Heart left ventricle (tissue), 16 donors: ENCODE measurements around the gene WFS1. TPM values are rescaled to one million over a fixed set of nuclear protein-coding genes. Genes with fewer than 3 reads are reported as not detected.

Source experiments
- ATAC-seq, 4 donors: fragments of 200-7000 bp; cut with Tn5 transposase; one replicate each; pipeline ENCODE4 v1.9.1; 2020 to 2022; ENCODE audit warnings: moderate library complexity in 4 of 4, mild to moderate bottlenecking in 3 of 4, moderate number of reproducible peaks in 1 of 4
- DNase-seq, 5 donors: peaks; one replicate each; pipeline ENCODE4 v3.0.0-alpha.2; 2020
- H3K27ac ChIP-seq, 12 donors: fragments of 200-600 bp; sonication (generic) in 4 of 12; one replicate each; pipeline versions ENCODE4 v1.5.0 to v1.8.0; 2016 to 2022; ENCODE audit warnings: mild to moderate bottlenecking in 2 of 12
- H3K27me3 ChIP-seq, 9 donors: fragments of 200-600 bp; sonication (generic) in 2 of 9; one replicate each; pipeline versions ENCODE4 v1.5.1 to v1.8.0; 2016 to 2022; ENCODE audit warnings: mild to moderate bottlenecking in 3 of 9
- H3K36me3 ChIP-seq, 9 donors: fragments of 200-600 bp; sonication (generic) in 2 of 9; one replicate each; pipeline versions ENCODE4 v1.5.0 to v1.8.0; 2018 to 2022; ENCODE audit warnings: mild to moderate bottlenecking in 2 of 9
- H3K4me1 ChIP-seq, 12 donors: fragments of 200-600 bp; sonication (generic) in 4 of 12; one replicate each; pipeline versions ENCODE4 v1.5.0 to v1.8.0; 2016 to 2022; ENCODE audit warnings: mild to moderate bottlenecking in 3 of 12
- H3K4me3 ChIP-seq, 12 donors: fragments of 200-600 bp; sonication (generic) in 4 of 12; one replicate each; pipeline versions ENCODE4 v1.5.0 to v1.8.0; 2017 to 2022; ENCODE audit warnings: mild to moderate bottlenecking in 9 of 12, moderate library complexity in 4 of 12
- H3K9me3 ChIP-seq, 12 donors: fragments of 200-600 bp; sonication (generic) in 4 of 12; one replicate each; pipeline versions ENCODE4 v1.5.0 to v1.8.0; 2016 to 2022; ENCODE audit warnings: mild to moderate bottlenecking in 1 of 12
- POLR2A ChIP-seq, 2 donors: fragments of 450-650 bp; IDR thresholded peaks; one replicate each; pipeline ENCODE4 v1.6.1; 2017; ENCODE audit warnings: antibody characterized with exemption in 2 of 2, mild to moderate bottlenecking in 2 of 2, moderate library complexity in 2 of 2
- WGBS, 4 donors: extraction: QIAGEN DNeasy Blood & Tissue Kit in 2 of 4; methylation state at CpG; one replicate each; pipeline versions ENCODE4 v1.1.5 to v1.1.7; 2013 to 2018; 5-methylcytosine and 5-hydroxymethylcytosine counted together
- intact Hi-C, 10 donors: fragments of 100-400 bp; cut with DNase I; formaldehyde crosslinking; loops; one replicate each; pipeline versions ENCODE4 v1.11.1 to v1.14.2; 2022
- polyA plus RNA-seq, 2 donors: library from polyadenylated mRNA; stranded (reverse); fragments of 200-250 nt; gene quantifications; one replicate each; pipeline ENCODE4 v1.2.3, GENCODE V29; 2013
- total RNA-seq, 9 donors: library from RNA; depleted of rRNA in 2 of 9; stranded (reverse); fragments of >200 nt in 2 of 9; fragmentation: NEBNext Ultra II Directional in 3 of 9; extraction: Animal tissue kit (Norgen Biotek cat#: 25700) in 3 of 9; gene quantifications; one replicate each; pipeline versions ENCODE4 v1.1.0 to v1.2.4, GENCODE V29; 2016 to 2023
- TF ChIP-seq, protein P1 (sequence below), 12 donors: fragments of 200-600 bp; sonication (generic) in 4 of 12; IDR thresholded peaks; one replicate each; pipeline versions ENCODE4 v1.5.0 to v1.8.0; 2018 to 2022; ENCODE audit warnings: antibody characterized with exemption in 12 of 12, mild to moderate bottlenecking in 5 of 12
- donor health status: ischemic (EF 13 %, LVEDD 7.1; RV severe dilation, severe dysfunction).
- donor health status: healthy with polysubstance abuse.
- donor health status: DM: no; HTN: yes; CAD: no.
- donor health status: DM: no; HTN: no; CAD: no.
- donor health status: ischemic (EF 25% LVEDD 6.9; RV normal size, moderate dysfunction).
- donor health status: ischemic (EF 25% LVEDD 5.7; RV mildly dilated, moderate dysfunction).
- donor health status: healthy.
- donor health status: DM: yes; HTN: yes; CAD: no.
- donor health status: ischemic (EF 35%, LVEDD 5.7; RV mildly dilated, moderate dysfunction).
- donor health status: nonischemic (EF 11% LVEDD 7.7; RV severe dilation, severe dysfunction).
- donor health status: DM: yes; HTN: yes; CAD: no.
- donor health status: PGD.
- donor health status: ischemic (EF 29% LVEDD 5.4; RV normal size, mild dysfunction).
- donor health status: nonischemic (EF 23%, LVEDD 6.1; RV moderate dilation, normal function).

The WFS1 gene
- total and polyA plus RNA-seq, 11 donors: 44.8 to 202 (median 73.2) TPM

- Histone ChIP-seq H3K27me3 (no peaks in the 10 kb centered on the region), H3K4me1 (peaks cover 12 to 81% (median 64%) of the 10 kb centered on the region in 12 donors), H3K4me3 (no peak overlapping the region), H3K27ac (peak overlapping the region in 4 of 12 donors; percentile 9 to 88 (median 76)), H3K36me3 (peaks cover 0 to 30% (median 6%) of the 10 kb centered on the region in 9 donors), H3K9me3 (no peaks in the 10 kb centered on the region)
- ATAC-seq (no peak), DNase-seq (peak in 2 of 5 donors; percentile 27 to 47)
- 84 to 91% (median 88%) methylated on average over 12 to 16 of the region's 16 CpGs for WGBS, 4 donors
- TF ChIP-seq, protein P1, sequence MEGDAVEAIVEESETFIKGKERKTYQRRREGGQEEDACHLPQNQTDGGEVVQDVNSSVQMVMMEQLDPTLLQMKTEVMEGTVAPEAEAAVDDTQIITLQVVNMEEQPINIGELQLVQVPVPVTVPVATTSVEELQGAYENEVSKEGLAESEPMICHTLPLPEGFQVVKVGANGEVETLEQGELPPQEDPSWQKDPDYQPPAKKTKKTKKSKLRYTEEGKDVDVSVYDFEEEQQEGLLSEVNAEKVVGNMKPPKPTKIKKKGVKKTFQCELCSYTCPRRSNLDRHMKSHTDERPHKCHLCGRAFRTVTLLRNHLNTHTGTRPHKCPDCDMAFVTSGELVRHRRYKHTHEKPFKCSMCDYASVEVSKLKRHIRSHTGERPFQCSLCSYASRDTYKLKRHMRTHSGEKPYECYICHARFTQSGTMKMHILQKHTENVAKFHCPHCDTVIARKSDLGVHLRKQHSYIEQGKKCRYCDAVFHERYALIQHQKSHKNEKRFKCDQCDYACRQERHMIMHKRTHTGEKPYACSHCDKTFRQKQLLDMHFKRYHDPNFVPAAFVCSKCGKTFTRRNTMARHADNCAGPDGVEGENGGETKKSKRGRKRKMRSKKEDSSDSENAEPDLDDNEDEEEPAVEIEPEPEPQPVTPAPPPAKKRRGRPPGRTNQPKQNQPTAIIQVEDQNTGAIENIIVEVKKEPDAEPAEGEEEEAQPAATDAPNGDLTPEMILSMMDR (IDR thresholded peaks at IDR 0.05): no peak
- TF ChIP-seq POLR2A (IDR thresholded peaks at IDR 0.05): no peak
- intact Hi-C loops: no loop called here
Observed at GRCh38 chr4:6280365-6280996, 10.8 kb downstream of the WFS1 start.

DNA sequence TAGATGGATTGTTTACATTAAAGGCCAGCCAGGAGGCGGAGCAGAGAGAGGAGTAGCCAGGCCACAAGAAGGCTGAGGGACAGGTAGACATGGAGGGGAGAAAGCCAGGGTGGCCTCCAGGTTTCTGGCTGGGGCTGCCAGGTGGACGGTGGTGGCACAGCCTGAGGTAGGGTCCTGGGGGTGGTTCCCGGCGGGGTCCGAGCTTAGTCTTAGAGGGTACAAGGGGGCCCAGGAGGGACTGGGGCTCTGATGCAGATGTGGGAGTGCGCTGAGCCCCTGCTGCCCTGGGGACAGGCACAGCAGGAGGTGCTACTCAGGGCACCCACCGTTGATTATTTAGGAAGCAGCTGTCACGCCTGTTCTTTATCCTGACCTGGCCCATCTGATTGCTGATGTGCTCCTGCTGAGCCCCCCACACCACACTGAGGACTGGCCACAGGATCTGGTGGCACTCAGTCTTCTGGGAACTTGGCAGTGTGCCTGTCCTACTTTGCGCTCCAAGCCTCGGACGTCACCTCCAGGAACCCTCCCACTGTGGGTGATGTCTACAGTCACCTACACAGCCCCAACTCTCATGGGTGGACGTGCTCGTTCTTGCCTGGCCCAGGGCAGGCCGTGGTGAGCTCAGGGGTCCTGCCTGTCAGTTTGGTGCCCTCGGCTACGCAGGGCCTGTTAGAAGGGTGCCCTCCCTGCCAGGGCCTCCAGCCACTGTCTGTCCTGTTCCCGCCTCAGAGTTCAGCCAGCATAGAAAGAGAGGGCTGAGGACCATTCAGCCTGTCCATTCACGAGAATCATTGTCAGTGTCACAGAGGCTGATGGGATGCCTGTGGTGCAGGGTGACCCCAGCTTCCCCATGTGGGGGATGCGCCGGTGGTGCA is 12.0 kb downstream of the WFS1 start:
- no peak overlapping the region for H3K4me3 ChIP-seq
- TF ChIP-seq, protein P1 (IDR thresholded peaks at IDR 0.05): no peak
- no peak for TF ChIP-seq POLR2A (IDR thresholded peaks at IDR 0.05)
- H3K36me3 ChIP-seq: peaks cover 0 to 36% (median 11%) of the 10 kb centered on the region in 9 donors
- intact Hi-C loops: no loop called here
- H3K9me3 ChIP-seq: no peaks in the 10 kb centered on the region
- H3K27ac ChIP-seq: peak overlapping the region in 10 of 12 donors; percentile 42 to 88 (median 57)
- WGBS, 4 donors: 49 to 68% (median 62%) methylated on average over 12 to 20 of the region's 20 CpGs
- peaks cover 12 to 69% (median 53%) of the 10 kb centered on the region in 12 donors for H3K4me1 ChIP-seq
- no peaks in the 10 kb centered on the region for H3K27me3 ChIP-seq
- ATAC-seq (peak; percentile 52 to 77 (median 65)), DNase-seq (peak; percentile 60 to 85 (median 71))

GRCh38 chr4:6282314-6282771 is 12.7 kb downstream of the WFS1 start:
- peak in 1 of 4 donors; percentile 4 for ATAC-seq
- Histone ChIP-seq H3K9me3 (no peaks in the 10 kb centered on the region), H3K27ac (peak overlapping the region in 10 of 12 donors; percentile 42 to 88 (median 57)), H3K4me3 (no peak overlapping the region), H3K27me3 (no peaks in the 10 kb centered on the region), H3K36me3 (peaks cover 0 to 42% (median 17%) of the 10 kb centered on the region in 9 donors), H3K4me1 (peaks cover 11 to 67% (median 46%) of the 10 kb centered on the region in 12 donors)
- whole genome bisulfite sequencing, 4 donors: 20 to 57% (median 40%) methylated on average over 6 of the region's 6 CpGs
- TF ChIP-seq POLR2A (IDR thresholded peaks at IDR 0.05): no peak
- TF ChIP-seq, protein P1 (IDR thresholded peaks at IDR 0.05): no peak
- peak in 2 of 5 donors; percentile 25 to 49 for DNase-seq
- intact Hi-C loops: no loop called here

GRCh38 chr4:6283282-6283681 is 13.6 kb downstream of the WFS1 start:
- H3K27me3 ChIP-seq: no peaks in the 10 kb centered on the region
- H3K9me3 ChIP-seq: no peaks in the 10 kb centered on the region
- no peak overlapping the region for H3K4me3 ChIP-seq
- peak in 1 of 5 donors; percentile 11 for DNase-seq
- ATAC-seq: no peak
- H3K4me1 ChIP-seq: peaks cover 1 to 59% (median 37%) of the 10 kb centered on the region in 12 donors
- H3K27ac ChIP-seq: peak overlapping the region in 1 of 12 donors; percentile 84
- peaks cover 0 to 48% (median 22%) of the 10 kb centered on the region in 9 donors for H3K36me3 ChIP-seq
- TF ChIP-seq, protein P1 (IDR thresholded peaks at IDR 0.05): no peak
- TF ChIP-seq POLR2A (IDR thresholded peaks at IDR 0.05): no peak
- 86 to 91% (median 90%) methylated on average over 3 to 4 of the region's 4 CpGs for WGBS, 4 donors
- intact Hi-C loops: no loop called here
